GM18526 (cell line): ENCODE measurements around the gene HOXC13.

Experiments used
- POLR2A ChIP-seq: IDR thresholded peaks from 3 replicates; pipeline ENCODE4 v1.6.1; 2011; ENCODE audit not compliant: insufficient read length; ENCODE audit errors: extremely low read depth

Gene HOXC13, protein sequence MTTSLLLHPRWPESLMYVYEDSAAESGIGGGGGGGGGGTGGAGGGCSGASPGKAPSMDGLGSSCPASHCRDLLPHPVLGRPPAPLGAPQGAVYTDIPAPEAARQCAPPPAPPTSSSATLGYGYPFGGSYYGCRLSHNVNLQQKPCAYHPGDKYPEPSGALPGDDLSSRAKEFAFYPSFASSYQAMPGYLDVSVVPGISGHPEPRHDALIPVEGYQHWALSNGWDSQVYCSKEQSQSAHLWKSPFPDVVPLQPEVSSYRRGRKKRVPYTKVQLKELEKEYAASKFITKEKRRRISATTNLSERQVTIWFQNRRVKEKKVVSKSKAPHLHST

DNA sequence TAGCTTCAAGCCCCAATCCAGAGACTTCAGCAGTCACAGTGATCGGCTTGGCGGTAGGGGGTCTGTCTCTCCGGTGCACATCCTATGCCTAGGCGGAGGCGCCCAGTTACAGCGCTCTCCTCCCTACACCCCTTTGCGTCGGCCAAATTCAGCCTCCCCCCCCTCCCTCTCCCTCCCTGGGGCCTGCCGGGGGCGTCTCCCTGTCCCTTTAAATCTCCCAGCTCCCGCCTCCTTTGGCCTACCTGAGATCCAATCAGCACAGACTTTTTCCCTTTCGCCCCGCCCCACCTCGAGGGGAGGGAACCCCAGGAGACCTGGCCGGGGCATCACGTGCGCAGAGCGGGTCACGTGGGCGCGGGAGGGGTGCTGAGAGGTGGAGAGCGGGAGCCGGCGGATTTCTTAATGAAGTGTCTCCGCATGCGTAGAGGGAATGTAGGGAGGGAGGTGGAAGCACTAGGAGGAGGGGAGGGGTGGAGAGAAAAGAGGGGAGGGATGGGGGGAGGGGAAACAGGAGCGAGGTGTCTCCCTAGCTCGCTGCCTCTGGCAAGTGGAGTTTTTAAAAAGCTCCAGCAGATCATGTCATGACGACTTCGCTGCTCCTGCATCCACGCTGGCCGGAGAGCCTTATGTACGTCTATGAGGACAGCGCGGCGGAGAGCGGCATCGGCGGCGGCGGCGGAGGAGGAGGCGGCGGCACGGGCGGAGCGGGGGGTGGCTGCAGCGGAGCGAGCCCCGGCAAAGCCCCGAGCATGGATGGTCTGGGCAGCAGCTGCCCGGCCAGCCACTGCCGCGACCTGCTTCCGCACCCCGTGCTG lies at the start of gene HOXC13:
TSS of gene HOXC13 (plus strand) at position 506 of the 815 bp plus-strand sequence. CDS start at position 582, 76 bp downstream.
- no peak for TF ChIP-seq POLR2A

DNA sequence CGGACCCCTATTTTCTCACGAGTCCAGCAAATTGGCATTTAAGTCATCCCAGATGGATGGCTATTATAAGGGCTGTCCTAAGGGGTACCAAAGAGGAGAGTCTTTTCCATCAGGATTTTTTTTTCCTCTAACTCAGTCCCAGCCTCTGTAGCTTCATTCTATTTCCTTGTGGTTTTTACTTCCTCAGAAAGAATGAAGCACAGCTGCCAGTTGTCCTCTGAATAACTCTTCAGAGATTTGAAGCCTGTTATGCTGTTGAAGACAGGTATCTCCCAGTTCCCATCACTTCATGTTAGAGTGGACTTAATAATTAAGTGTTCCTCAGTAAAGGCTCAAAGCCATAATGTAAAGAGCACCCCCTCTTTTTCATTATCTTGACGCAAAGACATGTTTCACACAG lies 48.5 kb upstream of the HOXC13 start:
- TF ChIP-seq POLR2A: no peak

DNA sequence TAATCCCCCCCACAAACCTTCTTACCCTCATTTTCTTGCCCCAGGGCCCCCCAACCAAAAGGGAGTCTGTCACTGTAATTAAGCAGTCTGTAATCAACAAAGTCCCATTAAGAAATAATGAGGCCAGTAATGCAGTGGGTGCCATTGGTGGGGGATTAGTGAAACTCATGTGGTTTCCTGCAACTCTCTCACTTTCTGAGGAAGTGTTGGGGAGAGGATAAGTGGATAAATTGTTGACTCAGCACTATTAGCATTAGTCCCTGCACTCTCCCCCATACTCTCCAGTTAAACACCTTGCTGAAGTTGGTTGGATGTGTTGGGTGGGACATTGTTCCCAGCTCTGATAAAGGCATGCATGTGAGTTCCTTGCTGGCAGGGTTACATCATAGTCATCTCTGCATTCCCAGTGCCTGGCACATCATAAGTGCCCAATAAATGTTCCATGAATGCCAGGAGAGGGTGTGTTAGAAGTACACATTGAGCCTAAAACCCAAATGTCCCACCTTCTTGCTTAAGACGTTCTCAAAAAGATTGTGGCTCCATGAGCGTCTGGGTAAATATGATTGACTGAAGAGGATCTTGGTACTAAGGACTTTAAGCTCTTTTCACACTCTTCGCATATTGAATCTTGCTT lies 45.8 kb upstream of the HOXC13 start:
- no peak for TF ChIP-seq POLR2A

DNA sequence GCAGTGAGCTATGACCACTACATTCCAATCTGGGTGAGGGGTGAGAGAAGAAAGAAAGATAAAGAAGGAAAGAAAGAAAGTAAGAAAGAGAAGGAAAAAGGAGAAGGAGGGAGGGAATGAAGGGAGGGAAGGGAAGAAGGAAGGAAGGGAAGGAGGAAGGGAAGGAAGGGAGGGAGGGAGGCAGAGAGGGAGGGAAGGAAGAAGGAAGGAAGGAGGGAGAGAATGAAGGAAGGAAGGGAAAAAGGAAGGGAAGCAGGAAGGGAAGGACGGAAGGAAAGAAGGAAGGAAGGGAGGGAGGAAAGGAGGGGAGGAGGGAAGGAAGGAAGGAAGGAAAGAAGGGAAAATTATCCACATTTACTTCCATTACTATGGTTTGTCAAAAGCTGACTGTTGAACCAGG lies 39.4 kb upstream of the HOXC13 start:
- TF ChIP-seq POLR2A: no peak

DNA sequence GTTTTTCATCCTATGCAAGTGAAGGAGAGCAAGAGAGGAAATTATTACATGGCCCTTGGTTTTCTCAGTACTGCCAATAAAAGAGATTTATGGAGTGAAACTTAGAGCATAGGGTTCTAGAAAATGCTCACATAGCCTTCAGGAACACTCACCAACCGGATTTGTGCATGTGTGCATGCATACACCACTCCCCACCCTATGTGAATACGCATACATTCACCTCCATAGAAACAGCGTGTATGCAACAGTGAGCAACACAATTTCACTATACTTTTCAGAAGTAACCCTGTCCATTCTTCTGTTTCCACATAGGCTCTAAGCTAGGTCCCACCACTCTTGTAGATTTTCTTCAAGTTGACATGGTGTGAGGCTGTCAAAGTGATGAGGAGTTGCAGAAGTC lies 31.5 kb upstream of the HOXC13 start:
- no peak for TF ChIP-seq POLR2A

DNA sequence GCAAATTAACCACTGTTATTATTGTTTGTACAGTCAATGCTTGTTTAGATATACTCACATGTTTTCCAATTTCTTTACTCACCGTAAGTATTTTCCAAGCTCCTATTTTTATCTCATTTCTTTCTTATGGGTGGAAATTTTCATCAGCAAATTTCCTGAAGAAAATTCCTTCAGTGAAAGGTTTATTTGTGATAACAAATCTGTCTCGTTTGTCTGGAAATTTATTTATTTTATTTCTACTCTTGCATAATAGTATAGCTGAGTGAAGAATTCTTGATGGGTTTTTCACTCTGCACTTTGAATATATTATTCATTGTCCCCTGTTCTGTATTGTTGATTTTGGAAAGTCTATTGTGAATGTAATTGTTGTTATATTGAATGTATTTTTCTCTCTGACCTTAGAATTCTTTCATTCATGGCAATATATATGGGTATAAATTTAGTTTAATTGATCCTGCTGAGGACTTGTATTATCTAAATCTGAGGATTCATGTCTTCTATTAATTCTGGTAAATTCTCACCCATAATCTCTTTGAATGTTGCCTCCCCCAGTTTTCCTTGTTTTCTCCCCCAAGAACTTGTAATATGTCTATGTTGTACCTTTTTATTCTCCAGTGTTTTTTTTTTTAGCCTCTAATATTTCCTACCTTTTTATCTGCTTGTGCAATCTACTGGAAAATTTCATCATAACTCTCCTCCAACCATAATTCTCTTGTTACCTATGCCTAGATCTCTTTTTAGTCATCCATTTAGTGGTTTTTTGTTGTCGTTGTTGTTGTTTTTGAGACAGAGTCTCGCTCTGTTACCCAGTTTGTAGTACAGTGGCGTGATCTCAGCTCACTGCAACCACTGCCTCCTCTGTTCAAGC lies 21.6 kb upstream of the HOXC13 start:
- no peak for TF ChIP-seq POLR2A

DNA sequence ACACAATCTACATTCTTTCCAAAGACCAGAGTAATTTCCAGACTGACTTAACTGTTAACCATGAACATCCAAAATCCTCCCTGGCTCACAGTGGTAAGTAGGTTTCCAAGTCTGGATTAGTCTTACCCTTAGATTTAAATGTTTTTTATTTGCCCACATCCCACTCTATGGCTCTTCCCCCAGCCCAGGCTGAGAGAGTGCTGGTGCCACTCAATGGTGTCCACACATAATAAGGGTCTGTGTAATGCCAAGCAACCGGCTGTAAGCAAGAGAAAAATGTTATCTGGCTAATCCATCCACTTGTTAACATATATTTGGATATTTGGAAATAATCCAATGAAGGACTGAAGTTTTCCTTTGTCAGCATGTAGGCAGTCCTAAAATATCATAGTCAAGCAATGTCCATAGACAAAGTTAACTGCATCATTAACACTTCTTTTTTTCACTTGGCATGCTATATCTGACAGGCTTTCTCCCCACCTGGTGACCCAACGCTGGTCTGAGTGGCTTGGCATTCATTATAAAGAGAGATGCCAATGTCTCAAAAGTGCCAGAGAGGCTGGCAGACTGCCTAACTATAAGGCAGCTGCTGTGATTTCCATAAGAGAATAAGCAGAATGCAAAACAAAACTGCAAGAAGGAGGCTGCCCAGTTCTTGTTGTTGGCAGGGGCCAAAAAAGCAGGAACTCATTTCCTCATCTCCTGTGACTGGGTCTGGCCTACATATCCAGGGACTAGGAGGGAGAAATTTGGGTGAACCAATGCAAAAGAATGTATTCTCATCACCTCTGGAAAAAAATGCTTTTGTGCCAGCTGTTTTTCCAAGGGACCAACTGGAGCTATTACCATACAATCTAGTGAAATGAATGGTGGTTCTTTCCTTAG lies 13.9 kb upstream of the HOXC13 start:
- TF ChIP-seq POLR2A: no peak

DNA sequence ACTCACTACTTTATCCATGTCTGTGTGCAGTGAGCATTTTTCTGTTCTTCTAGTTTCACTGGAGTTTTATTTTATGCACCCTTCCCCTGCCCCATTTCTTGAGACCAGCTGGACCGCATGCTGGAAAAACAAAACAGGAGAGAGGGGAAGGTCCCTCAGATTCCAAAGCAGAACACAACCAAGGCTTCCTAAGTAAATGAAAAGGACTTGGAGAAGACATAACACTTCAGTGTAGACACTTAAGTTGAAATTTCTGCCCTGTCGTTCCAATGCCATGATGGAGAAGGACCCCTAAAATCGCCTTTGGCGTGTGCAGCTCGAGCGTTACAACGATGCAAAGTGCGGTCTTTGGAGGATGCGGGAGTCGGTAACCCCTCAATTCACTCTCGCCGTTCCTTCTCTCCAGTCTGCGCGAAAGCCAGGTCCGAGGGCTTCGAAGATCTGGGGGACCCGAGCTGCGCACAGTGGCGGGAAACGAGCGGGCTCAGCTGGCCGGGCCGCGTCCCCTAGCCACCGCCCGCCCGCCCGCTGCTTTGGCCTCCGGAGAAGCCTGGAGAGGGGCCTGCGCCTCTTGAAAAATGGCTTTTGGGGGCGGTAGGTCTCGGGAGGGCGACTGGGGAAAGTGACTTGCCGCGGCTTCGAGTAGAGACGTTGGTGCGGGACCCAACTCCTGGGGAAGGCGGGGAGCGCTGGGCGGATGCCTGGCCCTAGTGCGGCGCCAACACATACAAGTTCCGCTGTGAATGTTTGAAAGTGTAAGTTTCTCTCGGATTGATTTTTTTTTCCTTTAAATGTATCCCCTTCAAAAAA lies 11.2 kb upstream of the HOXC13 start:
- no peak for TF ChIP-seq POLR2A

DNA sequence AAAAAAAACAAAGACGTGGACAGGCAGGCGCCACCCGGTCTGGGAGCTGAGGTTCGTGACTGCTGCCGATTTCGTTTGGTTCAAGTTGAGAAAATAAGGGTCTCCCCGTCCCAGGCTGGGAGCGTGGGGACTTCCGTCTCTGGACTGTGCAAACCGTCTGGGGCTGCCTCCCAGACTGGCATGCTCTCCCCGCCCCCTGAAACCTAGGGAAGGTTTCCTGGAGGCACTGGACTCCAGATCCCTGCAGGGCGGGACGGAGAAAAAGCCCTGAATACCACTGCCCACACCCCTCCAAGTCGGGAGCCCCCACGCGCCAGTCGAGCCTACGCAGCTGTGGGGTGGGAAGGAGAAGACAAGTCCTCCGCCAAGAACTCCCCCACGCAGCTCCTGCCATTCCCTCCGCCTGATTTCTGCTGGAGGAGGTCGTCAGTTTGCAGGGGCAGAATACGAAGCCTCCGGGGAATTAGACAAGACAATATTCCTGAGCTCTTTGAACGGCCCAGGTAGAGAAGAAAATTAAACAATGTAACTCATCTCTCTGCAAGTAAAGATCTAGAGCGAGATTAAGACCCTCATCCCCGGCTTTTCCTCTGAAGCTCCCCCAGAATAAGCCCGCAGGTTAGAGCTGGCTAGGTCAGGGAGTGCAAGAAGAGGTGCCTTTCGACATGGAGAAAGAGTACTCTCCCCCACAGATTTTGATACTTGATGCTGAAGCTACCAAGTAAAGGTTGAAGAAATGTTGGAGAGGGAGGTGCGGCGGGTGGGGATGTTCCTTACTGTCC lies 10.4 kb upstream of the HOXC13 start:
- no peak for TF ChIP-seq POLR2A

DNA sequence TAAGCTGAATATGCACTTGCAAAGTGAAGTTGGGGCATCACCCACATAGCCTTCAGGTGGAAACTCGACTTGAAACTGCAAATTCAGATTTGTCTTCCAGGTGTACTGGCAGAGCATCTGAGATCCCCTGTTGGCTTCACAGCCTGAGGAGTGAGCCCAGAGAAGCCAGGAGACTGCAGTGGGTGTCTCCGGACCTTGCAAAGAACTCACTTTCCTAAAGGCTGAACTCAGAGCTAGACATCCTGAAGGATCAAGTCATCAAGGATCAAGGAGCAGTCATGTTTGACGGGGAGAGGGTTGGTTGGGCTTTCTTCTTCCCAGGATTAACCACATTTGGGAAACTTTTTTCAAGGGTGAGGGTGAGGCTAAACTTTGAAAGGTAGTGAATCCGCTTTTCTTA lies 9.1 kb upstream of the HOXC13 start:
- TF ChIP-seq POLR2A: no peak

DNA sequence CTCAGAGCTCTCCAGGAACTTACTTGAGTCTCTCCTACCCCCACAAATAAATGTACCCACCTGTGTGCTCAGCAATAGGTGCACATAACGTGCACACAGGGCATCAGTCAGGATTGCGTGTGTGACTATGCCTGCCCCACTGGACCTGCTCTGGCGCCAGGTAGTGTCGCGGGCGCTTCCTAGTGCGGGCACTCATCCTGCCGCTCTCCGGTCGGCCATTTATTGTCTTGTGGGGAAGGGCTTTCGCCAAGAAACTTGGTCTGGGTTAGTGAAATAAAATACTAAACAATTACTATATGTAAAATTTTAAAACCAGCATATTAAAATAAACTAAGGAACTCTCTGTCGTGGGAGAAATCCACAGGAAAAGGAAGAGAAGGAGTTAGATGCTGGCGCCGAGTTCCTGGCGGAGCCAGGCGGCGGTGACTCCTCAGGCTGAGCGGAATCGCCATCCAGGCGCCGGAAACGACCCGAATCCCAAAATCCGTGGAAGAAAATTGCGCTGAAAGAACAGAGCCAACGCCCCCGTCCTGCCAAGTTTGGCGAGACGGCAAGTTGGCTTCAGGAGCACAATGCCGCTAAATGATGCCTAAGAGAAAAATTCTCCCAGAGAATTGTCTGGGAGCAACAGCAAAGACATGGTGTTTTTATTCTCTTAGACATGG lies 7.9 kb upstream of the HOXC13 start:
- no peak for TF ChIP-seq POLR2A
